NB4 (cell line): Measurements from ENCODE around the gene KDM4E.
"Not testable (repeated sequence)": the region's sequence is repeated elsewhere in the genome, so short reads cannot be mapped to it uniquely, and the experiment has no call there.

Experiments used
- CTCF ChIP-seq: IDR thresholded peaks from one replicate; pipeline ENCODE4 v1.5.1; 2012; ENCODE audit warnings: low read depth, low read length
- MAX ChIP-seq: IDR thresholded peaks from 2 replicates; pipeline ENCODE4 v1.6.1; 2011; ENCODE audit warnings: low read depth, low read length
- MYC ChIP-seq: IDR thresholded peaks from 2 replicates; pipeline ENCODE4 v1.6.1; 2011; ENCODE audit warnings: low read depth, low read length
- POLR2A ChIP-seq: IDR thresholded peaks from 2 replicates; pipeline ENCODE4 v1.6.1; 2011; ENCODE audit warnings: mild to moderate bottlenecking; ENCODE audit not compliant: insufficient read length; ENCODE audit errors: extremely low read depth

GRCh38 chr11:95049122-95049521, 24.1 kb downstream of the KDM4E start, which contains the start of gene KDM4F:
- not testable (repeated sequence) for TF ChIP-seq POLR2A, CTCF, MAX, MYC
